ENCODE data around the gene GLB1L2. TPM values are rescaled to one million over a fixed set of nuclear protein-coding genes. Genes with fewer than 3 reads are reported as not detected.

GLB1L2 gene
- total RNA-seq, 1 experiment from 2014 or later, result 27.1 TPM

GRCh38 chr11:134401825-134402809 lies 70.3 kb downstream of the GLB1L2 start:
- no peaks in the 10 kb centered on the region for H4K20me1 ChIP-seq (ENCODE audit: insufficient read depth)
- no peak overlapping the region for H3K27ac ChIP-seq (ENCODE audit: low read depth, low read length)
- DNase-seq (ENCODE audit: low read depth, low spot score) (no peak), ATAC-seq (peak; percentile 39)
- no peak overlapping the region for H3K9ac ChIP-seq (ENCODE audit: low read length)
- intact Hi-C loops (cut with micrococcal nuclease), result no loop called here
- H3K4me3 ChIP-seq (replicated peaks in 1 of 2; ENCODE audit: low read depth in 1 of 2, low read length in 2 of 2), result no peak overlapping the region
- no peaks in the 10 kb centered on the region for H3K9me3 ChIP-seq (ENCODE audit: control insufficient read depth in 1 of 2, insufficient read depth in 1 of 2, low read depth in 1 of 2, low read length in 2 of 2)
- CTCF ChIA-PET, result no interaction called here
- peaks cover 7% of the 10 kb centered on the region; the same call in 1 of the 2 replicates for H3K27me3 ChIP-seq (ENCODE audit: insufficient read depth, low read length)
- RAD21 ChIA-PET (ENCODE audit: low non-redundant PET in 1 of 2, low total read pairs in 2 of 2, uncharacterized antibody in 2 of 2, unreplicated experiment in 2 of 2), result interaction anchor here in 1 of 2 experiments (0.6 kb wide), 1 partner anchor 17 kb away, joined by 3 read pairs; no protein-coding TSS in a partner anchor
- H3K36me3 ChIP-seq (ENCODE audit: control insufficient read depth in 1 of 2, insufficient read depth in 2 of 2, low read length in 2 of 2), result no peaks in the 10 kb centered on the region
- H3K4me2 ChIP-seq (ENCODE audit: low read length), result no peak overlapping the region; the same call in 1 of the 2 replicates
- no peaks in the 10 kb centered on the region for H3K79me2 ChIP-seq (ENCODE audit: insufficient read depth, low read length)
- no peak overlapping the region for H2AFZ ChIP-seq (ENCODE audit: low read depth, low read length, poor library complexity, severe bottlenecking)
- POLR2A ChIA-PET, result no interaction called here
- BruUV-seq (replicated peaks), result no TSS peak
- TF ChIP-seq CEBPB (IDR thresholded peaks at IDR 0.05; ENCODE audit: low read depth), result no peak
- no peak for TF ChIP-seq SRF (IDR thresholded peaks at IDR 0.05; ENCODE audit: low read depth)
- TF ChIP-seq, protein P1, sequence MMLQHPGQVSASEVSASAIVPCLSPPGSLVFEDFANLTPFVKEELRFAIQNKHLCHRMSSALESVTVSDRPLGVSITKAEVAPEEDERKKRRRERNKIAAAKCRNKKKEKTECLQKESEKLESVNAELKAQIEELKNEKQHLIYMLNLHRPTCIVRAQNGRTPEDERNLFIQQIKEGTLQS (IDR thresholded peaks at IDR 0.05), result no peak
- no peak for TF ChIP-seq RAD21 (IDR thresholded peaks at IDR 0.05; ENCODE audit: low read depth)
- TF ChIP-seq EZH2phosphoT487 (IDR thresholded peaks at IDR 0.05; ENCODE audit: borderline replicate concordance), result no peak
- no peaks in the 10 kb centered on the region for H3K9me2 ChIP-seq (ENCODE audit: insufficient read depth)
- H3K4me1 ChIP-seq (ENCODE audit: control insufficient read depth in 1 of 2, insufficient read depth in 2 of 2, low read length in 2 of 2), result peaks cover 0 to 7% of the 10 kb centered on the region in 2 experiments; a peak in 2 of 4 replicates

DNA sequence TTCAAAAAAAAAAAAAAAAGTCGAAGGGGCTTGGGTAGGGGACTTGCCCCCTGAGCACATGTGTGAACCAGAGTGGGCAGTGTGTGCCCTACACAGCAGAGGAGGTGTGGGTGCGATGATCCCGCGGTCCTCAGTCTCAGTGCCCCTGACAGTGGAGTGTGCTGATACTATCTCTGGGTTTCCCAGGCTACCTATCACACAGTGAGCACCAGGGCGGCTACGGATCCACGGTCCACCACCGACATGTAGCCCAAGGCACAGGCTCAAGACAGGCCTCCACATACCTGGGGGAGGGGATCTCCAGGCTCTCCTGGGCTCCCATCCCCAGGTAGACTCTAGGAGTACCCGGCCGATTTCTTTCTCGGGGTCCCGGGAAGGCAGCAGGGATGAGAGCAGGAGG lies 71.1 kb downstream of the GLB1L2 start:
- Histone ChIP-seq H3K79me2 (ENCODE audit: insufficient read depth, low read length) (no peaks in the 10 kb centered on the region), H3K4me2 (ENCODE audit: low read length) (no peak overlapping the region), H3K4me1 (ENCODE audit: control insufficient read depth in 1 of 2, insufficient read depth in 2 of 2, low read length in 2 of 2) (peaks cover 0 to 7% of the 10 kb centered on the region in 2 experiments; a peak in 2 of 4 replicates), H3K9ac (ENCODE audit: low read length) (no peak overlapping the region), H3K4me3 (replicated peaks in 1 of 2; ENCODE audit: low read depth in 1 of 2, low read length in 2 of 2) (no peak overlapping the region), H3K27ac (ENCODE audit: low read depth, low read length) (no peak overlapping the region), H2AFZ (ENCODE audit: low read depth, low read length, poor library complexity, severe bottlenecking) (no peak overlapping the region), H3K9me3 (ENCODE audit: control insufficient read depth in 1 of 2, insufficient read depth in 1 of 2, low read depth in 1 of 2, low read length in 2 of 2) (no peaks in the 10 kb centered on the region), H3K27me3 (ENCODE audit: insufficient read depth, low read length) (peaks cover 15% of the 10 kb centered on the region; the same call in 1 of the 2 replicates), H3K9me2 (ENCODE audit: insufficient read depth) (no peaks in the 10 kb centered on the region), H3K36me3 (ENCODE audit: control insufficient read depth in 1 of 2, insufficient read depth in 2 of 2, low read length in 2 of 2) (no peaks in the 10 kb centered on the region), H4K20me1 (ENCODE audit: insufficient read depth) (no peaks in the 10 kb centered on the region)
- POLR2A ChIA-PET, result no interaction called here
- intact Hi-C loops (cut with micrococcal nuclease), result no loop called here
- TF ChIP-seq CEBPB (IDR thresholded peaks at IDR 0.05; ENCODE audit: low read depth) (no peak), POLR2AphosphoS5 (IDR thresholded peaks at IDR 0.05; ENCODE audit: low read depth, low read length) (no peak), ZFX (IDR thresholded peaks at IDR 0.05) (no peak), FOSL1 (IDR thresholded peaks at IDR 0.05; ENCODE audit: low read depth) (no peak)
- no peak for DNase-seq (ENCODE audit: low read depth, low spot score)
- RAD21 ChIA-PET (ENCODE audit: low non-redundant PET in 1 of 2, low total read pairs in 2 of 2, uncharacterized antibody in 2 of 2, unreplicated experiment in 2 of 2), result no interaction called here
- BruUV-seq (replicated peaks), result no TSS peak
- no peak for ATAC-seq
- CTCF ChIA-PET, result no interaction called here

All from HCT116 (cell line).